Calu3 (cell line): ENCODE results near the gene LPAR1. TPM values are rescaled to one million over a fixed set of nuclear protein-coding genes. Genes with fewer than 3 reads are reported as not detected.

Experiments
- BruUV-seq: library from RNA; stranded (reverse); fragments of 400-500 nt; replicated peaks from 2 replicates; lab custom pipeline; 2021; lab: Mats Ljungman, UMichigan
- CTCF ChIA-PET: fragments of 300-600 bp; sonication (Branson Sonifier 250); formaldehyde crosslinking; loops from one replicate; lab custom pipeline; 2022; ENCODE audit warnings: antibody characterized with exemption; lab: Charles Lee
- DNase-seq: peaks from one replicate; pipeline ENCODE4 v3.0.0; 2022
- H3K27ac Mint-ChIP-seq: one replicate; pipeline ENCODE4 v1.8.0; 2022; ENCODE audit warnings: mixed read lengths; ENCODE audit not compliant: unreplicated experiment
- H3K27me3 Mint-ChIP-seq: one replicate; pipeline ENCODE4 v1.8.0; 2022; ENCODE audit warnings: mixed read lengths; ENCODE audit not compliant: unreplicated experiment
- H3K36me3 Mint-ChIP-seq: one replicate; pipeline ENCODE4 v1.8.0; 2022; ENCODE audit warnings: mild to moderate bottlenecking, moderate library complexity, mixed read lengths; ENCODE audit not compliant: insufficient read depth, unreplicated experiment
- H3K4me1 Mint-ChIP-seq: one replicate; pipeline ENCODE4 v1.8.0; 2022; ENCODE audit warnings: mild to moderate bottlenecking, low read depth, mixed read lengths; ENCODE audit not compliant: unreplicated experiment
- H3K4me3 Mint-ChIP-seq: one replicate; pipeline ENCODE4 v1.8.0; 2022; ENCODE audit warnings: mild to moderate bottlenecking, low read depth, moderate library complexity, mixed read lengths; ENCODE audit not compliant: unreplicated experiment
- H3K9me3 Mint-ChIP-seq: one replicate; pipeline ENCODE4 v1.8.0; 2022; ENCODE audit warnings: low read depth, mixed read lengths; ENCODE audit not compliant: unreplicated experiment
- CTCF ChIP-seq: fragments of 200-600 bp; IDR thresholded peaks from one replicate; pipeline ENCODE4 v1.8.0; 2022; ENCODE audit warnings: antibody characterized with exemption; ENCODE audit not compliant: unreplicated experiment
- intact Hi-C: fragments of 100-400 bp; cut with micrococcal nuclease; formaldehyde crosslinking; loops from one replicate; pipeline ENCODE4 v1.10.0; 2022; ENCODE audit not compliant: unreplicated experiment
- total RNA-seq: library from RNA; stranded (reverse); gene quantifications from 2 replicates; pipeline ENCODE4 v1.2.3, GENCODE V29; 2022

Gene LPAR1
- total RNA-seq, 1 experiment from 2014 or later = 6.3 TPM

- H3K27me3 Mint-ChIP-seq = no peaks in the 10 kb centered on the region
- CTCF ChIA-PET = no interaction called here
- intact Hi-C loops = no loop called here
- H3K4me3 Mint-ChIP-seq = no peak overlapping the region
- no peak overlapping the region for H3K27ac Mint-ChIP-seq
- H3K9me3 Mint-ChIP-seq = peaks cover 12% of the 10 kb centered on the region
- DNase-seq = no peak
- BruUV-seq = no TSS peak
- TF ChIP-seq CTCF = no peak
- no peaks in the 10 kb centered on the region for H3K36me3 Mint-ChIP-seq
- no peaks in the 10 kb centered on the region for H3K4me1 Mint-ChIP-seq
Measured at GRCh38 chr9:110856772-110857171, 181.5 kb downstream of the LPAR1 start.

- no peak for DNase-seq
- TF ChIP-seq CTCF = no peak
- intact Hi-C loops = no loop called here
- Mint-ChIP-seq H3K4me3 (no peak overlapping the region), H3K27ac (no peak overlapping the region), H3K4me1 (no peaks in the 10 kb centered on the region), H3K36me3 (no peaks in the 10 kb centered on the region), H3K9me3 (peaks cover 5% of the 10 kb centered on the region), H3K27me3 (no peaks in the 10 kb centered on the region)
- BruUV-seq = no TSS peak
- CTCF ChIA-PET = no interaction called here
Measured at GRCh38 chr9:110850401-110851135, 187.7 kb downstream of the LPAR1 start.

- DNase-seq = no peak
- no peak overlapping the region for H3K27ac Mint-ChIP-seq
- no peak overlapping the region for H3K4me3 Mint-ChIP-seq
- no peaks in the 10 kb centered on the region for H3K9me3 Mint-ChIP-seq
- intact Hi-C loops = loop anchor here (5.0 to 10.0 kb wide), 2 partner anchors 40 to 447 kb away; no protein-coding TSS in a partner anchor
- no TSS peak for BruUV-seq
- H3K4me1 Mint-ChIP-seq = no peaks in the 10 kb centered on the region
- H3K27me3 Mint-ChIP-seq = no peaks in the 10 kb centered on the region
- no peaks in the 10 kb centered on the region for H3K36me3 Mint-ChIP-seq
- TF ChIP-seq CTCF = no peak
- CTCF ChIA-PET = no interaction called here
Measured at GRCh38 chr9:110847671-110848070, 190.6 kb downstream of the LPAR1 start.

- CTCF ChIA-PET = no interaction called here
- intact Hi-C loops = loop anchor here (5.0 to 10.0 kb wide), 2 partner anchors 41 to 449 kb away; no protein-coding TSS in a partner anchor
Measured at GRCh38 chr9:110846215-110846614, 192.1 kb downstream of the LPAR1 start.

More at GRCh38 chr9:110846215-110846614, 192.1 kb downstream of the LPAR1 start:
- Mint-ChIP-seq H3K4me3 (no peak overlapping the region), H3K9me3 (no peaks in the 10 kb centered on the region), H3K27ac (no peak overlapping the region), H3K4me1 (no peaks in the 10 kb centered on the region), H3K36me3 (no peaks in the 10 kb centered on the region), H3K27me3 (no peaks in the 10 kb centered on the region)
- no peak for TF ChIP-seq CTCF
- no TSS peak for BruUV-seq
- DNase-seq = no peak
